Kidney (tissue), 14 donors: ENCODE data around the gene CX3CR1. TPM values are rescaled to one million over a fixed set of nuclear protein-coding genes. Genes with fewer than 3 reads are reported as not detected.

Experiments
- DNase-seq, 5 donors: peaks; one replicate each; pipeline ENCODE4 v3.0.0-alpha.2; 2013 to 2020
- FAIRE-seq: peaks from 2 replicates; lab custom pipeline; 2012; peaks lifted over from hg19 to GRCh38; lab: Jason Lieb, UNC
- H3K27ac ChIP-seq, 2 donors: one replicate each; pipeline ENCODE4 v1.7.0; 2013; ENCODE audit warnings: low read depth in 2 of 2, low read length in 2 of 2, inconsistent platforms in 1 of 2
- H3K27me3 ChIP-seq: one replicate; pipeline ENCODE4 v1.7.1; 2013; ENCODE audit warnings: low read length, inconsistent platforms; ENCODE audit not compliant: control insufficient read depth, insufficient read depth
- H3K36me3 ChIP-seq, 3 donors: one replicate each; pipeline versions ENCODE4 v1.7.0 to v1.7.1; 2013; ENCODE audit warnings: low read length in 3 of 3, control low read depth in 1 of 3, inconsistent platforms in 1 of 3; ENCODE audit not compliant: insufficient read depth in 3 of 3, control insufficient read depth in 2 of 3
- H3K4me1 ChIP-seq, 3 donors: one replicate each; pipeline versions ENCODE4 v1.7.0 to v1.7.1; 2013; ENCODE audit warnings: low read length in 3 of 3, inconsistent platforms in 1 of 3, low read depth in 1 of 3; ENCODE audit not compliant: control insufficient read depth in 2 of 3, insufficient read depth in 2 of 3
- H3K4me3 ChIP-seq, 3 donors: one replicate each; pipeline versions ENCODE4 v1.7.0 to v1.8.1; 2013; ENCODE audit warnings: low read length in 3 of 3, control low read depth in 1 of 3, inconsistent platforms in 1 of 3
- H3K9ac ChIP-seq, 3 donors: one replicate each; pipeline versions ENCODE4 v1.7.0 to v1.7.1; 2013; ENCODE audit warnings: low read length in 3 of 3, control low read depth in 1 of 3, inconsistent platforms in 1 of 3
- H3K9me3 ChIP-seq, 3 donors: one replicate each; pipeline versions ENCODE4 v1.7.0 to v1.7.1; 2013; ENCODE audit warnings: low read length in 3 of 3, control low read depth in 1 of 3, inconsistent platforms in 1 of 3; ENCODE audit not compliant: control insufficient read depth in 2 of 3, insufficient read depth in 1 of 3
- intact Hi-C: fragments of 100-400 bp; cut with DNase I; formaldehyde crosslinking; loops from one replicate; pipeline ENCODE4 v1.11.1; 2022
- polyA plus RNA-seq: library from polyadenylated mRNA; stranded (reverse); fragments of 350-450 nt; fragmentation: Illumina TruSeq; extraction: RNeasy Lipid Tissue Mini Kit (QIAGEN cat#74804); gene quantifications from one replicate; pipeline ENCODE4 v1.2.3, GENCODE V29; 2014; ENCODE audit warnings: low read depth, low replicate concordance; ENCODE audit not compliant: insufficient read depth
- total RNA-seq: library from RNA; stranded (reverse); fragmentation: NEBNext Ultra II Directional; extraction: Animal tissue kit (Norgen Biotek cat#: 25700); gene quantifications from one replicate; pipeline ENCODE4 v1.2.1, GENCODE V29; 2021
- TF ChIP-seq, protein P1 (sequence below): IDR thresholded peaks from 3 replicates; pipeline ENCODE4 v1.5.1; 2012; ENCODE audit warnings: mild to moderate bottlenecking, moderate library complexity, borderline replicate concordance; ENCODE audit not compliant: insufficient read depth; ENCODE audit errors: extremely low read depth
- donor health status: control.
- donor health status: control.
- donor health status: control.
- donor health status: control.
- donor health status: control.
- donor health status: DM: yes; HTN: yes; CAD: no.
- donor health status: Normal renal cell carcinoma (clear cell type).

The CX3CR1 gene
- total and polyA plus RNA-seq, 2 donors from 2014 or later = 0.99 to 4.4 TPM

DNA sequence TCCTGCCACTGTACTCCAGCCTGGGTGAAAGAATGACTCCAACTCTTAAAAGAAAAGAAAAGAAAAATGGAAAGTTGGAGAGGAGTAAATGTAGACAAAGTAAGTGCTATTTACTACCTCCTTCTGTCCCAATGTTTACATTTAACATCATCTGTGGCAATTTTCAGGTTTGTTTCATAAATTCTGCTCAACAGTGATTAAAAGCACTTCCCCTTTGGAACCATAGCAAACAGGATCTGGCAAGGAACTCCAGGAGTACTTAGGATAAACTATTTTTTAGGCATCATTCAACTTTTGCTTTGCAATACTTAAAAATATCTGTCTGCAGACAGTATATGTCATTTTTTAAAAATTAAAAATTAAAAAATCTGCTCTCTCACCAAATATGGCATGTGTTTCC is 5.5 kb upstream of the CX3CR1 start:
- H3K9me3 ChIP-seq = no peaks in the 10 kb centered on the region
- no peaks in the 10 kb centered on the region for H3K4me1 ChIP-seq
- H3K27me3 ChIP-seq = no peaks in the 10 kb centered on the region
- intact Hi-C loops = no loop called here
- no peak overlapping the region for H3K4me3 ChIP-seq
- H3K36me3 ChIP-seq = no peaks in the 10 kb centered on the region
- FAIRE-seq = no peak
- H3K27ac ChIP-seq = no peak overlapping the region
- DNase-seq = no peak
- TF ChIP-seq, protein P1, sequence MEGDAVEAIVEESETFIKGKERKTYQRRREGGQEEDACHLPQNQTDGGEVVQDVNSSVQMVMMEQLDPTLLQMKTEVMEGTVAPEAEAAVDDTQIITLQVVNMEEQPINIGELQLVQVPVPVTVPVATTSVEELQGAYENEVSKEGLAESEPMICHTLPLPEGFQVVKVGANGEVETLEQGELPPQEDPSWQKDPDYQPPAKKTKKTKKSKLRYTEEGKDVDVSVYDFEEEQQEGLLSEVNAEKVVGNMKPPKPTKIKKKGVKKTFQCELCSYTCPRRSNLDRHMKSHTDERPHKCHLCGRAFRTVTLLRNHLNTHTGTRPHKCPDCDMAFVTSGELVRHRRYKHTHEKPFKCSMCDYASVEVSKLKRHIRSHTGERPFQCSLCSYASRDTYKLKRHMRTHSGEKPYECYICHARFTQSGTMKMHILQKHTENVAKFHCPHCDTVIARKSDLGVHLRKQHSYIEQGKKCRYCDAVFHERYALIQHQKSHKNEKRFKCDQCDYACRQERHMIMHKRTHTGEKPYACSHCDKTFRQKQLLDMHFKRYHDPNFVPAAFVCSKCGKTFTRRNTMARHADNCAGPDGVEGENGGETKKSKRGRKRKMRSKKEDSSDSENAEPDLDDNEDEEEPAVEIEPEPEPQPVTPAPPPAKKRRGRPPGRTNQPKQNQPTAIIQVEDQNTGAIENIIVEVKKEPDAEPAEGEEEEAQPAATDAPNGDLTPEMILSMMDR = no peak
- H3K9ac ChIP-seq = no peak overlapping the region

DNA sequence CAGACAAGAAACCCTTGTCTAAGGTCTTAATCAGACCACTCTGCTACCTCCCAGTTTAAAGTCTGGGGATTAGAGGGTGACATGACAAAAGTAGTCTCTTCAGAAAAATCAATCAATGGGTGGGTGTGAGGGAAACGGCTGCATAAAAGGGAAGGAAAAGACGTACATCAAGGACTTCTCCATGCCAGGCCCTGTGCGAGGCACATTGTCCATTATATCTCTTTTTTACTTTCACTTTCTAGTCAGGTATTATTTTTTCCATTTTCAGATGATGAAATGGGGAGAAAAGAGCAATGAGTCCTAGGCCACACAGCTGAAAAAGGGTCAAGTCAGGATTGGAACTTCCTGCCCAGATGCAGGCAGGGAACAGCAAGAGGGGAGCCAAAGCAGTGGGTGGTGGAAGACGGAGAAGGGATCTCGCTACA is 4.6 kb upstream of the CX3CR1 start:
- H3K27ac ChIP-seq = no peak overlapping the region
- no peak for FAIRE-seq

DNA sequence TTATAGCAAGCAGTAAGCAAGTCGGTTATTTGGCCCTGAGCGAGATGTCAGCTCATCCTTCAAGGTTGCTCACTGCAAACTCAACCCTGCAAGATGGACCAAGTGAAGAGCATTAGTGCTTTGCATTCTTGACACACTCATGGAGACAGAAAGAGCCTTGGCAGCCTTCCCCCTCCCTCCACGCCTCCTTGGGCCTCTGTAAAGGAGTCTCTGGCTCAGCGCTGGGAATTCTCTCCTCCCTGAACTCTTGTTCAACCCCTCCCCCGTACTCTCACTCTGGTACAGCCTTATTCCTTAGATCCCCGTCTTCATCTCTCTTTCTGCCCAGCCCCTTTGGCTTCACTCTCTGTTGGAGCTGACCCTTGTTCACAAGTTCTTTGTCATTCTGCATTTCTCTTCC is 2.2 kb upstream of the CX3CR1 start:
- no peak overlapping the region for H3K27ac ChIP-seq
- H3K9me3 ChIP-seq = no peaks in the 10 kb centered on the region
- no peak overlapping the region for H3K9ac ChIP-seq
- no peaks in the 10 kb centered on the region for H3K27me3 ChIP-seq
- DNase-seq (no peak), FAIRE-seq (no peak)
- TF ChIP-seq, protein P1 = no peak
- intact Hi-C loops = loop anchor here (5.0 kb wide), 1 partner anchor 90 kb away; the partner anchor contains the start of gene XIRP1
- no peak overlapping the region for H3K4me3 ChIP-seq
- no peaks in the 10 kb centered on the region for H3K36me3 ChIP-seq
- H3K4me1 ChIP-seq = no peaks in the 10 kb centered on the region

More for the DNA sequence above, 4.6 kb upstream of the CX3CR1 start:
- no peaks in the 10 kb centered on the region for H3K9me3 ChIP-seq
- DNase-seq = no peak
- intact Hi-C loops = loop anchor here (5.0 kb wide), 1 partner anchor 92 kb away; the partner anchor contains the start of gene XIRP1
- no peak overlapping the region for H3K9ac ChIP-seq
- no peaks in the 10 kb centered on the region for H3K4me1 ChIP-seq
- no peak overlapping the region for H3K4me3 ChIP-seq
- H3K27me3 ChIP-seq = no peaks in the 10 kb centered on the region
- TF ChIP-seq, protein P1 = no peak
- no peaks in the 10 kb centered on the region for H3K36me3 ChIP-seq

DNA sequence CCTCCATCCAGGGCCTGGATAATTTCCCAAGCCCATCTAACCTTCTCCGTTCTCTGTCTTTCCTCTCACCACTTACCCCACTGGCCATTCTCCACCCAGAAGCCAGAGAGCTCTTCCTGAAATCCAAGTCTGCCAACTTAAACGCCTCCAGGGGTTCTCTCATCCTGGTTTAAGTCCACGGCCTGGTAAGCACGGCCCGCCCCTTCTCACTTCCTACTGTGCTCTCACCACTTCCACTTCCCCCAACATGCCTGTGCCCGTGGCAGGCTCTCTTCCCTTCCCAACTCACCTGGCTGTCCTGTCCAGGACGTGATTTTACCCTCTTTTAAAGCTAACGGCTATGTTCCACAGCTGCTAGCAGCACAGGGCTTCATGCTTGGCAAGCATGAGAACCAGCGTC is 1.7 kb upstream of the CX3CR1 start:
- no peaks in the 10 kb centered on the region for H3K27me3 ChIP-seq
- TF ChIP-seq, protein P1 = no peak
- H3K27ac ChIP-seq = no peak overlapping the region
- no peak overlapping the region for H3K4me3 ChIP-seq
- DNase-seq = no peak
- intact Hi-C loops = loop anchor here (5.0 kb wide), 1 partner anchor 89 kb away; the partner anchor contains the start of gene XIRP1
- no peak for FAIRE-seq
- no peaks in the 10 kb centered on the region for H3K9me3 ChIP-seq
- H3K4me1 ChIP-seq = no peaks in the 10 kb centered on the region
- H3K9ac ChIP-seq = no peak overlapping the region
- H3K36me3 ChIP-seq = no peaks in the 10 kb centered on the region
